Measurements from ENCODE around the gene KRT38.

KRT38 gene

GRCh38 chr17:41483531-41483930, 42.7 kb upstream of the KRT38 start:
- no peak for TF ChIP-seq CTCF (IDR thresholded peaks at IDR 0.05; ENCODE audit: control insufficient read depth, extremely low read depth, insufficient read depth)
- no peak for DNase-seq (ENCODE audit: low read depth)
- H3K4me3 ChIP-seq (ENCODE audit: low read depth, low read length) = no peak overlapping the region

GRCh38 chr17:41481036-41481435, 40.3 kb upstream of the KRT38 start, which contains the start of gene KRT35:
Gene KRT35, minus strand, starts transcription at chr17:41481151. Its CDS starts 54 bp downstream, at chr17:41481097.
- no peak for TF ChIP-seq CTCF (IDR thresholded peaks at IDR 0.05; ENCODE audit: control insufficient read depth, extremely low read depth, insufficient read depth)
- no peak for DNase-seq (ENCODE audit: low read depth)
- no peak within 1 kb of the TSS for H3K4me3 ChIP-seq (ENCODE audit: low read depth, low read length)

DNA sequence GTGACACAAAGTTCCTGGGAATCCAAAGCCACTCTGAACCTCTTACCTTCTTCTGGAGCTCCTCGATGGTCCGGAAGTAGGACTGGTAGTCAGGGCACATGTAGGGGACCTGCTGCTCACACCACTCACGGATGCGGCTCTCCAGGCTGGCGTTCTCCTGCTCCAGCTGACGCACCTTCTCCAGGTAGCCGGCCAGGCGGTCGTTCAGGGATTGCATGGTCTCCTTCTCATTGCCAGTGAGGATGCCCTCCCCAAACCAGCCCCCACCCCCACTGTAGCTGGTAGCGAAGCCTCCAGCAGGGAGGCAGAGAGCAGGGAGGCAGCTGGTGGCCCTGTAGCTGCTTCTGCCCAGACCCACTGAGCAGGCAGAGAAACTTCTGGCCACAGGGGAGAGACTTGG, 39.8 kb upstream of the KRT38 start:
- TF ChIP-seq CTCF (IDR thresholded peaks at IDR 0.05; ENCODE audit: control insufficient read depth, extremely low read depth, insufficient read depth) = no peak
- no peak for DNase-seq (ENCODE audit: low read depth)
- no peak overlapping the region for H3K4me3 ChIP-seq (ENCODE audit: low read depth, low read length)

GRCh38 chr17:41480136-41480535, 39.4 kb upstream of the KRT38 start:
- H3K4me3 ChIP-seq (ENCODE audit: low read depth, low read length) = no peak overlapping the region
- DNase-seq (ENCODE audit: low read depth) = no peak
- TF ChIP-seq CTCF (IDR thresholded peaks at IDR 0.05; ENCODE audit: control insufficient read depth, extremely low read depth, insufficient read depth) = no peak

- TF ChIP-seq CTCF (IDR thresholded peaks at IDR 0.05; ENCODE audit: control insufficient read depth, extremely low read depth, insufficient read depth) = no peak
- H3K4me3 ChIP-seq (ENCODE audit: low read depth, low read length) = no peak overlapping the region
- no peak for DNase-seq (ENCODE audit: low read depth)
Observed at GRCh38 chr17:41478237-41478636, 37.5 kb upstream of the KRT38 start.

- TF ChIP-seq CTCF (IDR thresholded peaks at IDR 0.05; ENCODE audit: control insufficient read depth, extremely low read depth, insufficient read depth) = no peak
- H3K4me3 ChIP-seq (ENCODE audit: low read depth, low read length) = no peak overlapping the region
- DNase-seq (ENCODE audit: low read depth) = no peak
Observed at GRCh38 chr17:41476866-41477815, 36.4 kb upstream of the KRT38 start.
